Measurements from ENCODE around the gene GSG1L2.

- no peak for TF ChIP-seq CTCF (IDR thresholded peaks at IDR 0.05)
- TF ChIP-seq POLR2A (IDR thresholded peaks at IDR 0.05) = no peak
These were observed 43.7 kb upstream of the GSG1L2 start for GRCh38 chr17:9865586-9865985.
